Occipital lobe (tissue), 2 donors: ENCODE measurements around the gene MED8. TPM values are rescaled to one million over a fixed set of nuclear protein-coding genes. Genes with fewer than 3 reads are reported as not detected.

Source experiments
- DNase-seq: peaks from one replicate; lab custom pipeline; 2025; lab: John Stamatoyannopoulos, UW
- total RNA-seq: library from RNA; depleted of rRNA; stranded (reverse); fragments of >200 nt; gene quantifications from one replicate; pipeline ENCODE4 v1.2.3, GENCODE V29; 2014

The MED8 gene
- total RNA-seq, 1 donor from 2014 or later: 20.7 TPM

GRCh38 chr1:43358746-43359693, 30.6 kb downstream of the MED8 start, which contains the start of gene CDC20:
TSS of gene CDC20 (plus strand) at chr1:43358981. CDS start at chr1:43359216, 235 bp downstream.
- DNase-seq: peak; percentile 95

- DNase-seq: no peak
Measured at GRCh38 chr1:43358121-43358745, 31.4 kb downstream of the MED8 start.

- no peak for DNase-seq
Measured at GRCh38 chr1:43357251-43357650, 32.3 kb downstream of the MED8 start.

GRCh38 chr1:43354936-43355335, 34.7 kb downstream of the MED8 start:
- DNase-seq: no peak

- DNase-seq: no peak
Measured at GRCh38 chr1:43354471-43354870, 35.1 kb downstream of the MED8 start.

- DNase-seq: no peak
Measured at GRCh38 chr1:43352881-43353280, 36.7 kb downstream of the MED8 start.

- DNase-seq: no peak
Measured at GRCh38 chr1:43352351-43352705, 37.3 kb downstream of the MED8 start.

- no peak for DNase-seq
Measured at GRCh38 chr1:43351421-43352350, 37.9 kb downstream of the MED8 start.

GRCh38 chr1:43350976-43351375, 38.6 kb downstream of the MED8 start:
- DNase-seq: no peak

GRCh38 chr1:43349594-43350306, 39.9 kb downstream of the MED8 start:
- no peak for DNase-seq

- DNase-seq: peak; percentile 54
Measured at GRCh38 chr1:43348809-43349593, 40.6 kb downstream of the MED8 start.

- DNase-seq: no peak
Measured at GRCh38 chr1:43348343-43348808, 41.2 kb downstream of the MED8 start.

GRCh38 chr1:43346636-43347035, 43.0 kb downstream of the MED8 start:
- no peak for DNase-seq

- DNase-seq: no peak
Measured at GRCh38 chr1:43345120-43345519, 44.5 kb downstream of the MED8 start.

GRCh38 chr1:43344267-43344850, 45.2 kb downstream of the MED8 start:
- no peak for DNase-seq

GRCh38 chr1:43340559-43340958, 49.0 kb downstream of the MED8 start:
- no peak for DNase-seq

- no peak for DNase-seq
Measured at GRCh38 chr1:43339584-43340232, 49.9 kb downstream of the MED8 start.

- no peak for DNase-seq
Measured at GRCh38 chr1:43338001-43338400, 51.6 kb downstream of the MED8 start.

- DNase-seq: no peak
Measured at GRCh38 chr1:43337588-43337987, 52.0 kb downstream of the MED8 start, which contains the start of gene MPL. TSS of gene MPL (plus strand) at chr1:43337818. CDS start at chr1:43337849, 31 bp downstream.
